Stimulated activated CD8-positive, alpha-beta memory T cell treated with anti-CD3 and anti-CD28 coated beads, Interleukin-15, amount 100 ng/mL, for 1 hour (primary cell): ENCODE data around the gene TMEM38A.
A peak's percentile ranks its signal among the peaks of the same experiment; 100 is the strongest.
"Not testable (repeated sequence)": the region's sequence is repeated elsewhere in the genome, so short reads cannot be mapped to it uniquely, and the experiment has no call there.

Experiments
- DNase-seq: peaks from one replicate; pipeline ENCODE4 v3.0.0-alpha.2; 2020; ENCODE audit warnings: low read depth

The TMEM38A gene

GRCh38 chr19:16638666-16639065 is 22.3 kb upstream of the TMEM38A start:
- DNase-seq: no peak

- DNase-seq: no peak
These were observed 20.0 kb upstream of the TMEM38A start for GRCh38 chr19:16640951-16641350.

GRCh38 chr19:16641695-16642094 is 19.2 kb upstream of the TMEM38A start:
- no peak for DNase-seq

GRCh38 chr19:16645140-16645539 is 15.8 kb upstream of the TMEM38A start:
- no peak for DNase-seq

- no peak for DNase-seq
These were observed 11.2 kb upstream of the TMEM38A start for GRCh38 chr19:16649734-16650133.

GRCh38 chr19:16650821-16651220 is 10.1 kb upstream of the TMEM38A start:
- DNase-seq: no peak

- not testable (repeated sequence) for DNase-seq
These were observed 9.3 kb upstream of the TMEM38A start for GRCh38 chr19:16651421-16652188.

- no peak for DNase-seq
These were observed 8.1 kb upstream of the TMEM38A start for GRCh38 chr19:16652854-16653253.

- no peak for DNase-seq
These were observed 6.8 kb upstream of the TMEM38A start for GRCh38 chr19:16654140-16654539.

- DNase-seq: no peak
These were observed 6.3 kb upstream of the TMEM38A start for GRCh38 chr19:16654627-16655026.

GRCh38 chr19:16655727-16656126 is 5.2 kb upstream of the TMEM38A start:
- no peak for DNase-seq

- DNase-seq: no peak
These were observed 3.6 kb upstream of the TMEM38A start for GRCh38 chr19:16657384-16657783.

- no peak for DNase-seq
These were observed 1.5 kb upstream of the TMEM38A start for GRCh38 chr19:16659464-16659831.

- DNase-seq: peak; percentile 95
These were observed 869 bp upstream of the TMEM38A start, which contains the start of gene SMIM7 for GRCh38 chr19:16659832-16660708. TSS of gene SMIM7 (minus strand) at chr19:16660144. CDS start at chr19:16660110, 34 bp downstream.

- no peak for DNase-seq
These were observed 618 bp downstream of the TMEM38A start for GRCh38 chr19:16661480-16662034.

- DNase-seq: no peak
These were observed 7.2 kb downstream of the TMEM38A start for GRCh38 chr19:16668176-16668575.

GRCh38 chr19:16668702-16669101 is 7.8 kb downstream of the TMEM38A start:
- not testable (repeated sequence) for DNase-seq

- DNase-seq: no peak
These were observed 9.4 kb downstream of the TMEM38A start for GRCh38 chr19:16670291-16670690.

- DNase-seq: no peak
These were observed 10.8 kb downstream of the TMEM38A start for GRCh38 chr19:16671652-16672274.

GRCh38 chr19:16673231-16673630 is 12.3 kb downstream of the TMEM38A start:
- no peak for DNase-seq

- not testable (repeated sequence) for DNase-seq
These were observed 12.9 kb downstream of the TMEM38A start for GRCh38 chr19:16673839-16674238.

GRCh38 chr19:16676101-16676798 is 15.3 kb downstream of the TMEM38A start:
- no peak for DNase-seq
